Activated T-helper 17 cell treated with anti-CD3 and anti-CD28 coated beads, Interleukin-2, amount 50 U/mL, for 72 hours (primary cell): ENCODE data around the gene FOXD4. TPM values are rescaled to one million over a fixed set of nuclear protein-coding genes. Genes with fewer than 3 reads are reported as not detected.
A peak's percentile ranks its signal among the peaks of the same experiment; 100 is the strongest.
"Not testable (repeated sequence)": the region's sequence is repeated elsewhere in the genome, so short reads cannot be mapped to it uniquely, and the experiment has no call there.

Experiments used
- ATAC-seq: fragments of 150-1000 bp; cut with Tn5 transposase; replicated peaks from 2 replicates; pipeline ENCODE4 v1.10.0; 2021; ENCODE audit warnings: mild to moderate bottlenecking, moderate library complexity
- H3K27ac Mint-ChIP-seq: one replicate; pipeline ENCODE4 v1.8.0; 2022; ENCODE audit warnings: mixed read lengths
- H3K27me3 Mint-ChIP-seq: one replicate; pipeline ENCODE4 v1.8.0; 2022; ENCODE audit warnings: mixed read lengths
- H3K36me3 Mint-ChIP-seq: one replicate; pipeline ENCODE4 v1.8.0; 2022; ENCODE audit warnings: low read depth, mild to moderate bottlenecking, mixed read lengths
- H3K4me1 Mint-ChIP-seq: one replicate; pipeline ENCODE4 v1.8.0; 2022; ENCODE audit warnings: mixed read lengths
- H3K4me3 Mint-ChIP-seq: one replicate; pipeline ENCODE4 v1.8.0; 2022; ENCODE audit warnings: mild to moderate bottlenecking, mixed read lengths
- H3K9me3 Mint-ChIP-seq: one replicate; pipeline ENCODE4 v1.8.0; 2022; ENCODE audit warnings: mixed read lengths
- total RNA-seq, 2 donors: library from RNA; stranded (reverse); gene quantifications; one replicate each; pipeline ENCODE4 v1.2.3, GENCODE V29; 2022

FOXD4 gene
- total RNA-seq, 2 donors from 2014 or later, result 0.22 to 0.24 TPM

DNA sequence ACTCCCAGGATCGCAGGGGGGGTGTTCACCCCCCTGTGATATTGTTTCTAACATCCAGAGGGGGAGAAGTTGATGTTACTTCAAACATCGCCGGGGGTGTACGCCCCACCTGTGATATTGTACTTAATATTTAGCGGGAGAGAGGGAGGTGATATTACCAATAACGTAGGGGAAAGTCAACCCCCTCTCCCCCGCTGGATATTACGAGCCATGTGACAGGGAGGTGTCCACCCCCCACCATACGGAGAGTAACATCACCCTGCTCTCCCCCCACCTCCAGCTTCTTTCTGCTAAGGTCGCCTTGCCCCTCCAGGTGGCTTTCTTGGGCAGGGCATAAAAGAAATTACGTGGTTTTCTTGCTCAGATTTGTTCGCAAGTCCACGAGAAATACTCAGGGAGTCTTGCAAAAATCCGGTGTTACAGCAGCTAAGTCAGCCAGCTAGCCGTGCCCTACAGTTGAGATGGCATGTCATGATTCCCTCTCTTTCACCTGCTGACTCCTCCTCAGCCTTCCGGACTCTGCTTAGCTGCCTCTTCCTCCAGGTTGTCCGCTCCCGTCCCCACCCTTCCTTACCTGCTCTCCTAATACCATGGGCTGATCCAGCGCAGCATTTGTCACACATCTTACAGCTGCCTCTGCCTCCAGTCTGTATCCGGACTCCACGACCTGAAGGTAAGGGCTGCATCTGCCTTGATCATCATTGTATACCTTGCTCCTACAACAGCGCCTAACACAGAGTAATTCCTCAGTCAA, 9.3 kb downstream of the FOXD4 start:
- not testable (repeated sequence) for H3K36me3 Mint-ChIP-seq, H3K27ac Mint-ChIP-seq, H3K9me3 Mint-ChIP-seq, H3K4me3 Mint-ChIP-seq, H3K4me1 Mint-ChIP-seq
- H3K27me3 Mint-ChIP-seq, result peaks cover 20% of the 10 kb centered on the region
- peak; percentile 12 for ATAC-seq

DNA sequence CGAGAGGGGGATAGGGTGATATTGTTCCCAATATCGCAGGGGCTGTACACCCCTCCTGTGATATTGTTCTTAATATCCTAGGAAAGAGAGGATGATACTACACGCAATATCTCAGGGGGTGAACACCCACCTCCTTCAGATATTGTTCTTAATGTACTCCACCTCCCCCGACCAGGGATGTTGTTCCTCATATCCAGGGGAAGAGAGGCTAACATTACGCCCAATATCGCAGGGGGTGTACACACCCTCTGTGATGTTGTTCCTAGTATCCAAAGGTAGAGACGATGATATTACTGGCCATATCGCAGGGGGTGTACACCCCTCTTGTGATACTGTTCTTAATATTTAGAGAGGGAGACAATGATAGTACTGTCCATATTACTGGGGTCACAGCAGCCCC, 12.2 kb downstream of the FOXD4 start:
- H3K9me3 Mint-ChIP-seq, H3K4me1 Mint-ChIP-seq, H3K27ac Mint-ChIP-seq, H3K36me3 Mint-ChIP-seq, H3K4me3 Mint-ChIP-seq, ATAC-seq: not testable (repeated sequence)
- peaks cover 23% of the 10 kb centered on the region for H3K27me3 Mint-ChIP-seq

DNA sequence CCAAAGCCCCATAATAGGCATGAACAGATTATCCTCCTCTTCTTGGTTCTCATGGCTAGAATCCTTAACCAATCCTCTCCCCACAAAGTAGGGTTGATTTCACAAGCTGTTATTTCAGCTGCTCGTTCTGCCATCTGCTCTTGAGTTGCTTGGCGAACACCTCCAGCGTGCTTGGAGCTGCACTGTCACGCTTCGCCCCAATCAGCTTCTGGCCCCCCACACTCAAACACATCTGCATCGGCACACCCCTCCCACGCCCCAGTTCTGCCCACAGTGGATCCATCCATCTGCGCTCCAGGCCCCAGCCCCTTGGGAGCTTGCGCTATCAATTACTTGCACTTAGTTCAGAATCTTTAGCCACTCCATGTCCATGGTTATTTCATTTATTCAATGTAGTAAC, 17.8 kb downstream of the FOXD4 start:
- H3K27me3 Mint-ChIP-seq, H3K27ac Mint-ChIP-seq, H3K36me3 Mint-ChIP-seq, H3K4me3 Mint-ChIP-seq, ATAC-seq, H3K9me3 Mint-ChIP-seq, H3K4me1 Mint-ChIP-seq: not testable (repeated sequence)

DNA sequence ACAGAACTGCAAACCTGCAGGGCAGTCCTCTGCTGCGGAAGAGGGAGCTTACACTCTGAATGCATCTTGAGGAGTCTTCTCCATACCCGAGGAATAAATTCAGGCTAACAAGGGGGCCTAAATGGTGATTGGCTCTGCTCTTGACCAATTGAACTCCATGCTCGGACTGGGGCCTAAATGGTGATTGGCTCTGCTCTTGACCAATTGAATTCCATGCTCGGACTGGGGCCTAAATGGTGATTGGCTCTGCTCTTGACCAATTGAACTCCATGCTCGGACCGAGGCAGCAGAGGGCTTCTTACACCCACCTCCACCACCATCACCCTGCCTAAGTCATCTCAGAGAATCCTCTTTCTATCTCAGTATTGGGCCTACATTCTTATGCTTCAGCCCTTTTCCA, 18.4 kb downstream of the FOXD4 start:
- H3K4me3 Mint-ChIP-seq, H3K4me1 Mint-ChIP-seq, H3K27me3 Mint-ChIP-seq, H3K9me3 Mint-ChIP-seq, H3K27ac Mint-ChIP-seq, ATAC-seq, H3K36me3 Mint-ChIP-seq: not testable (repeated sequence)

DNA sequence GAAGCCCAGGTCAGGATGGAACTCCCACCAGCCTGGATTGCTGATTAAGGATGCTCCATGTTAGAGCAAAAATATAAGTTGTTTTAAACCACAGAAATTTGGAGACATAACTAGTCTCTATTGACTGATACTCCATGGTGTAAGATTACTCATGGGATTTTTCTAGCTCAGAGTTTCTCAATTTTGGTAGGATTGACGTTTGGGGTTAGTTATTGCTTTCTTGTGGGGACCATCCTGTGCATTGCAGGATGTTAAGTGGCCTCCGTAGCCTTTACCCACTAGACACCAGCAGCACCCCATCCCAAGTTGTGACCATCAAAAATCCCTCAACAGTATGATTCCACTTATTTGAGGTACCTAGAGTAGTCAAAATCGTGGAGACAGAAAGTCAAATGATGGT, 19.4 kb downstream of the FOXD4 start:
- ATAC-seq, result peak; percentile 62
- H3K4me3 Mint-ChIP-seq, H3K4me1 Mint-ChIP-seq, H3K27me3 Mint-ChIP-seq, H3K9me3 Mint-ChIP-seq, H3K27ac Mint-ChIP-seq, H3K36me3 Mint-ChIP-seq: not testable (repeated sequence)

DNA sequence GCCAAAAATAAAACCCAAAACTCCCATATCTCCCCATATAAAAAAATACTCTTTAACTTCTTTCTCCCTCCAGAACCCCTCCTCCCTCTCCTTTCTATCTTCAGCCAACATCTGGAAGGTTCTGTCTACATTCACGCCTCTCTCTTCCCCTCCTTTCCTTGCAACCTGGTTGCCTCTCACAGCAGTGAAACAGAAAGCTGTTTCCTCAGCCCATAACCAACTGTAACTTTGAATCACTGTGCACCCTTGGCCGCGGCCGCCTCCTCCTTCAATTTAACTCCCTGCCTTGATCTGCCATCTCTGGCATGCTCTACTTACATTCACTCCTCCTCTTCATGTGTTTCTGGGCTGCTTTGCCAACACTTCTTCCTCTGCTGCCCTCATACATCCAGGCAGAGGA, 23.2 kb downstream of the FOXD4 start:
- not testable (repeated sequence) for H3K4me1 Mint-ChIP-seq, H3K27me3 Mint-ChIP-seq, H3K4me3 Mint-ChIP-seq, H3K27ac Mint-ChIP-seq, H3K36me3 Mint-ChIP-seq, H3K9me3 Mint-ChIP-seq
- ATAC-seq, result peak; percentile 42

DNA sequence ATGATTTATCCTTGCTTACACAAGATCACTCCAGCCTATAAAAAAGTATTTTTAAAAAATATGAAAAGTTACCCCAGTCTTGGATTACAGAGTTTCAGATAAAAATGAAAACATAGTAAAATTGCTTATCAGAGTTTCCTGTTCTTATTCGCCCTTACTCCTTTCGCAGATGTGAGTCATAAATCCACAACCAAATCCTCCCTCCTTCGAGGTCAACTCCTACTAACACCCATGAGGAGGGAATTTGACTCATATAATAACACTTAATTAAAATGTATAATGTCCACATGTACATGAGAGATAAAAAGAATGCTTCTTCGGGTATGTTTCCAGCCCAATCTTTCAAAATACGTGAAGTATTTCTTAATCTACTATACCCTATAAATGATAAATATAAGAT, 23.9 kb downstream of the FOXD4 start:
- H3K4me1 Mint-ChIP-seq, H3K9me3 Mint-ChIP-seq, H3K36me3 Mint-ChIP-seq, H3K27ac Mint-ChIP-seq, H3K27me3 Mint-ChIP-seq, H3K4me3 Mint-ChIP-seq: not testable (repeated sequence)
- ATAC-seq, result peak; percentile 38

DNA sequence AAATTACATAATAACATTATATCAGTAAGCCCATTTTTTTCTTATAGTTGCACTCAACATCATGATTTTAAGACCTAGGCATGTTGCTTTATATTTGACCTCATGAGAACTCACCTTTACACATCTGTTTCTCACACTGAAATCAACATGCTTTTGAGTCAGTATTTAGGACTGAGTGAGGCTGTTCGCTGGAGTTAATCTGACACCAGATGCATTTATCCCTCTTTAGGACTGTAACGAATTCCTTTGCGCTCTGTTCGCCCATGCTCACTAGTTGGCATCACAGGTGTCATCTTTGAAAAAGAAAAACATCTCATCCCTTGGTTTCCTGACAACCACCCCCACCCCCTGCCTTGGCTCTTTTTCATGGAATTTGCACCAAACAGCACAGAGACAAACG, 24.3 kb downstream of the FOXD4 start:
- not testable (repeated sequence) for H3K27ac Mint-ChIP-seq, H3K27me3 Mint-ChIP-seq, H3K4me3 Mint-ChIP-seq, ATAC-seq, H3K36me3 Mint-ChIP-seq, H3K4me1 Mint-ChIP-seq, H3K9me3 Mint-ChIP-seq

DNA sequence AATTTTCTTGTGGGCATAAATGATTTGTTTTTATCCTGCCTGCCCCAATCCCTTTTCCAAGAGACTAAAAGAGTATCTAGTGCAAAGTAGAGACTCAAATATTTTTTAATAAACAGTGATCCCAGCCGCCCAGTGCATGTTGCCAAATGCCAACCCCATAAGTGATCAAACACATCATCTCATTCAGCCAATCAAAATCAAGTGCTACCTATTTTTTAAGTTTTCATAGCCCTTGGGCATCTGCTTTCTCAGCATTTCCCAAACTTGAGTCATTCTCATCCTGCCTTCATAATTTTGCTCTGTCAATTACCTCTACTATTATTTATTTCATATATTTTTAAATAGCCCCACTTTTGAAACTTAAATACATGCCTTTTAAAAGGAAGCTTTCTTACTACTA, 27.4 kb downstream of the FOXD4 start:
- not testable (repeated sequence) for H3K9me3 Mint-ChIP-seq, ATAC-seq, H3K4me3 Mint-ChIP-seq, H3K27ac Mint-ChIP-seq, H3K4me1 Mint-ChIP-seq, H3K36me3 Mint-ChIP-seq, H3K27me3 Mint-ChIP-seq

DNA sequence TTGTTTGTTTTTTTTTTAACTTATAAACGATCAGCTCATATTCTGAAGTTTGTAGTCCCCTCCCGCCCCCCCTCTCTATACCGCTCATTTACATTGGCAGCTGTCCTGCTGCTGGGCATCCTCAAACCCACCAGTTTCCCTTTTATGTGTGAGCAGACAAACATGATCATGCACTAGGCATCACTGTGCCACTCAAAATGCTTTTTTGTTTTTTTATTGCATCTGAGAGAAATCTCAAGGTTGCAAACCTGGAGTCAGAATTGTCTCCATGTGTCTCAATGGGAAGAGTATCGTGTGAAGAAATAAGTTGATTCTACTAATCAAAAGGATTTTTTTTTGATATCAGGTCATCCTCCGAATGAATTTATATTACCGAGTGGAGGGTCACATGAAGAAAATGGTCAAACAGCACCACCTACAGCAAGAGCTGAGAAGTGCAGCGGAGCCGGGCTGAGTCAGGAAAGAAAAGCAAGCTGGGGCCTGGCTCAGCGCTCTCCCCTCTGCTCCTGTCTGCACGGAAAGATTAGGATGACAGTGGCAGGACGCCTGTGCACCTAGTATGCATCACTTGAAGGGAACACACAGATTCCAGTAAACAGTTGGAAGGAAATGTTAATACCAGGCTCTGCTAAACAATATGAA, 29.7 kb downstream of the FOXD4 start:
- H3K9me3 Mint-ChIP-seq, H3K4me1 Mint-ChIP-seq, H3K36me3 Mint-ChIP-seq, H3K27ac Mint-ChIP-seq, H3K4me3 Mint-ChIP-seq, H3K27me3 Mint-ChIP-seq: not testable (repeated sequence)
- peak; percentile 68 for ATAC-seq

DNA sequence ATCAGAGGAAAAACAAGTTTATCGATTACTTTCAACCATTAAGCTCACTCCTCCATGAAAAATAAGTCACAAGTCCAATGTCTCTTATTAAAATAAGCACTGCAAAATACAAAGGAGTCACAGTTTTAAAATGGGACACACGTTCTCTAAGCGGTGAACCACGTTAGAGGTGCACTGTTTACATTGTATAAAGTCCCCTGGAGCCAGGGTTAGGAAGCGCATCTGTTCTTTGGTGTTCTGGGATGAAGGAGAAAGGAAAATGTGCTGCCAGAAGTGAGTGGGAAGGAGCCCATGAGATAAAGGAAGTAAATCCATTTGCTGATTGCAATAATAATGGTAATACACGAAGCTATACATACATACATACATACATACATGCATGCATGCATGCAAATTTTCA, 30.4 kb downstream of the FOXD4 start:
- not testable (repeated sequence) for ATAC-seq, H3K9me3 Mint-ChIP-seq, H3K4me1 Mint-ChIP-seq, H3K27me3 Mint-ChIP-seq, H3K36me3 Mint-ChIP-seq, H3K4me3 Mint-ChIP-seq, H3K27ac Mint-ChIP-seq

DNA sequence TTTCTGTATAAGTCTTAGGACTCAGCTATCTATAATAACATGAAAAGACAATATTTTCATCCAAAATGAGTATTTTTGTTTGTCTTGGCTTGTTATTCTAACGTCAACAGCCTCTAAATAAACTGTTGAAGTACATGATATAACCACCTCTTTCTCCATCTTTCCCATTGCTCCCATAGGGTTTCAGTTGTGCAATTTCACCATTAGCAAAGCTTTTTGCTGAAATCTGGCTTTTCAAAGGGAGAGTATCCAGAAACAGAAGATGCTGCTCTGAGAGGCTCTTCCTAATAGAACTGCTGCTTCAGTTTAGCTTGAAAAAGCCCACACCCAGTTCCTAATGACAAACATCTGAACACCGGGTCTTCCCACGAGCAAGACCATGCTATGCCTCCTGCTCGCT, 31.1 kb downstream of the FOXD4 start:
- H3K4me1 Mint-ChIP-seq, H3K4me3 Mint-ChIP-seq, H3K27ac Mint-ChIP-seq, H3K36me3 Mint-ChIP-seq, ATAC-seq, H3K27me3 Mint-ChIP-seq, H3K9me3 Mint-ChIP-seq: not testable (repeated sequence)

DNA sequence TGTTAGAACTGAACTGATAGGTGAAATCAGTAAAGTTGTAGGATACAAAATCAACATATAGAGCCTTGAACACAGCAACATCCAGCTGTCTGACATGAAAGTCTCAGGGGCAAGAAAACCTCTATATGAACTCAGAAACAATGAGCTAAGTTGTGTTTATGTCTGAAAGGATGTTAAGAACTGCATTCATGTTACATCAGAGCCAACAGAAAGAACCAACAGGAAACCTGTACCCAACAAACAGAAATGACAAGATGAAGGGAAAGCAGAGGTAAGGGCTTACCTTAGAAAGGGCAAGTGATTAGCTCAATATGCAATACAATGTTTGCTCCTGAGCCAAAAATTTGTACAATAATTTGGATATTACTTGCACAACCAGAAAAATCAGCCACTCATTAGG, 31.5 kb downstream of the FOXD4 start:
- ATAC-seq, result not testable (repeated sequence)

DNA sequence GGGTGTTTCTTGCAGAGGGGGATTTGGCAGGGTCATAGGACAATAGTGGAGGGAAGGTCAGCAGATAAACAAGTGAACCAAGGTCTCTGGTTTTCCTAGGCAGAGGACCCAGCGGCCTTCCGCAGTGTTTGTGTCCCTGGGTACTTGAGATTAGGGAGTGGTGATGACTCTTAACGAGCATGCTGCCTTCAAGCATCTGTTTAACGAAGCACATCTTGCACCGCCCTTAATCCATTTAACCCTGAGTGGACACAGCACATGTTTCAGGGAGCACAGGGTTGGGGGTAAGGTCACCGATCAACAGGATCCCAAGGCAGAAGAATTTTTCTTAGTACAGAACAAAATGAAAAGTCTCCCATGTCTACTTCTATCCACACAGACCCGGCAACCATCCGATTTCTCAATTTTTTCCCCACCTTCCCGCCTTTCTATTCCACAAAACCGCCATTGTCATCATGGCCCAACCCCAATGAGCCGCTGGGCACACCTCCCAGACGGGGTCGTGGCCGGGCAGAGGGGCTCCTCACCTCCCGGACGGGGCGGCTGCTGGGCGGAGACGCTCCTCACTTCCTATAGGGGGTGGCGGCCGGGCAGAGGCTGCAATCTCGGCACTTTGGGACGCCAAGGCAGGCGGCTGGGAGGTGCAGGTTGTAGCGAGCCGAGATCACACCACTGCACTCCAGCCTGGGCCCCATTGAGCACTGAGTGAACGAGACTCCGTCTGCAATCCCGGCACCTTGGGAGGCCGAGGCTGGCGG, 35.1 kb downstream of the FOXD4 start:
- not testable (repeated sequence) for H3K9me3 Mint-ChIP-seq, ATAC-seq, H3K27ac Mint-ChIP-seq, H3K27me3 Mint-ChIP-seq, H3K4me3 Mint-ChIP-seq, H3K4me1 Mint-ChIP-seq, H3K36me3 Mint-ChIP-seq

More for the DNA sequence above, 31.5 kb downstream of the FOXD4 start:
- not testable (repeated sequence) for H3K27me3 Mint-ChIP-seq, H3K27ac Mint-ChIP-seq, H3K9me3 Mint-ChIP-seq, H3K4me1 Mint-ChIP-seq, H3K4me3 Mint-ChIP-seq, H3K36me3 Mint-ChIP-seq

DNA sequence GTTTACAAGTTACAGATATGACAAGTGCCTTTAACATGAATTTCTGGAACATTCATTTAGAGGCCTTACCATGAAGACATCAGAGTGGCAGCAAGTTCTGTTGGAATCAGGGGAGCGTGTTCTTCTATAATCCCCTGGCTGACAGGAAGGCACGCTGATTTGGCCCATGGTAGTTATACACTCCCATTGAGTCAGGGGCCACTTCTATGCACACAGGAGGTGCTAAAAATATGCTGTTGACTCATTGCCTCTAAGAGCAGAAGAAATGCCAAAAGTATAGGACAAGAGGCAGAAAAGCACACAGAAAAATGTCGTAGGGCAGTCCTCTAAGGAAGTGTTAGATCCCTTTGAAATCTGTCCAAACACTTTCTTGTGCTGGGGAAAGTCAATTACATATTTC, 39.9 kb downstream of the FOXD4 start:
- ATAC-seq, H3K4me3 Mint-ChIP-seq, H3K36me3 Mint-ChIP-seq, H3K9me3 Mint-ChIP-seq, H3K27ac Mint-ChIP-seq, H3K4me1 Mint-ChIP-seq, H3K27me3 Mint-ChIP-seq: not testable (repeated sequence)
